Right atrium auricular region (tissue), 2 donors: ENCODE data around the gene PLLP. TPM values are rescaled to one million over a fixed set of nuclear protein-coding genes. Genes with fewer than 3 reads are reported as not detected.

Experiments used
- DNase-seq: peaks from one replicate; pipeline ENCODE4 v3.0.0-alpha.2; 2019; ENCODE audit warnings: low spot score
- H3K27ac ChIP-seq, 2 donors: fragments of 200-600 bp; sonication (generic); 1 replicate in 1 of 2; 2 replicates in 1 of 2; pipeline ENCODE4 v1.5.1; 2016 to 2019
- H3K27me3 ChIP-seq, 2 donors: fragments of 200-600 bp; sonication (generic); one replicate each; pipeline versions ENCODE4 v1.5.1 to v1.6.0; 2017 to 2019
- H3K36me3 ChIP-seq: fragments of 200-600 bp; sonication (generic); one replicate; pipeline ENCODE4 v1.5.1; 2016
- H3K4me1 ChIP-seq, 2 donors: fragments of 200-600 bp; sonication (generic); one replicate each; pipeline versions ENCODE4 v1.5.1 to v1.6.0; 2017 to 2019
- H3K4me3 ChIP-seq, 2 donors: fragments of 200-600 bp; sonication (generic); 1 replicate in 1 of 2; 2 replicates in 1 of 2; pipeline ENCODE4 v1.5.1; 2017 to 2019; ENCODE audit warnings: mild to moderate bottlenecking in 1 of 2, moderate library complexity in 1 of 2
- H3K9me3 ChIP-seq, 2 donors: fragments of 200-600 bp; sonication (generic); one replicate each; pipeline ENCODE4 v1.5.1; 2019
- total RNA-seq, 2 donors: library from RNA; depleted of rRNA; stranded (reverse); fragments of >200 nt; gene quantifications; one replicate each; pipeline ENCODE4 v1.1.0, GENCODE V29; 2016
- TF ChIP-seq, protein P1 (sequence below), 2 donors: fragments of 200-600 bp; sonication (generic); IDR thresholded peaks; one replicate each; pipeline ENCODE4 v1.5.1; 2019; ENCODE audit warnings: antibody characterized with exemption in 2 of 2

Gene PLLP
- total RNA-seq, 2 donors from 2014 or later, result 14.4 to 22.4 TPM

DNA sequence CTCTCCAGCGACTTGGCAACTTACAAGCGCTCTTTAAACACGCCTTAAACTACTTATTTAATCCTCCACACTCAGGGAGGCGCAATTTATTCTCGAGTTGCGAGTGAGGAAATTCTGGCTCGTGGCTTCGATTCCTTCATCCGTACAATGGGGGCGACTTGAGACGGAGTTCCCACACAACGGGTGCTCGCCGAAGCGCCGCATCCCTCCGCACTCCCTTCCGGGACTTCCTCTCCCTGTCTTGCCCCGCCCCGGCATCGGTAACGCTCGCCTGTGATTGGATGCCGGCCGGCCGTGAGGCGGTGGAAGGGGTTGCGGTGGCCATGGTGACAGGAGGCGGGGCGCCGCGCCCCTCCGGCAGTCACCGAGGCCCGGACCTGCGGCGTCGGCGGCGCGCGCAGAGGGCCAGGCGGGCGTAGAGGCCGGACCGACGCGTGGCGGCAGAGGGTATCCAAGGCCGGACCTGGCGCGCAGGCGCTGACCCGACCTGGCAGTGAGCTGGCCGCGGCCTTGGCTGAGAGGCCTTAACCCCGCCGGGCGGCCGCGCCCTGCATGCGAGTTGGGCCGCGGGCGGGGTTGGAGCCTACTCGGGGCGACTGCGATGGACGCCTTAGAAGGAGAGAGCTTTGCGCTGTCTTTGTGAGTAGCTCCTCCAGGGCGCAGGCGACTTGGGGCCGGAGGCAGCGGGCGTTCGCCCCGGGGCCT, 39.6 kb downstream of the PLLP start, which contains the start of gene ARL2BP:
TSS of gene ARL2BP (plus strand) at position 493 of the 705 bp plus-strand sequence. CDS start at position 602, 109 bp downstream.
- H3K4me3 ChIP-seq, result peak within 1 kb of the TSS; percentile 63 to 73
- no peaks in the 10 kb centered on the region for H3K27me3 ChIP-seq
- TF ChIP-seq, protein P1, sequence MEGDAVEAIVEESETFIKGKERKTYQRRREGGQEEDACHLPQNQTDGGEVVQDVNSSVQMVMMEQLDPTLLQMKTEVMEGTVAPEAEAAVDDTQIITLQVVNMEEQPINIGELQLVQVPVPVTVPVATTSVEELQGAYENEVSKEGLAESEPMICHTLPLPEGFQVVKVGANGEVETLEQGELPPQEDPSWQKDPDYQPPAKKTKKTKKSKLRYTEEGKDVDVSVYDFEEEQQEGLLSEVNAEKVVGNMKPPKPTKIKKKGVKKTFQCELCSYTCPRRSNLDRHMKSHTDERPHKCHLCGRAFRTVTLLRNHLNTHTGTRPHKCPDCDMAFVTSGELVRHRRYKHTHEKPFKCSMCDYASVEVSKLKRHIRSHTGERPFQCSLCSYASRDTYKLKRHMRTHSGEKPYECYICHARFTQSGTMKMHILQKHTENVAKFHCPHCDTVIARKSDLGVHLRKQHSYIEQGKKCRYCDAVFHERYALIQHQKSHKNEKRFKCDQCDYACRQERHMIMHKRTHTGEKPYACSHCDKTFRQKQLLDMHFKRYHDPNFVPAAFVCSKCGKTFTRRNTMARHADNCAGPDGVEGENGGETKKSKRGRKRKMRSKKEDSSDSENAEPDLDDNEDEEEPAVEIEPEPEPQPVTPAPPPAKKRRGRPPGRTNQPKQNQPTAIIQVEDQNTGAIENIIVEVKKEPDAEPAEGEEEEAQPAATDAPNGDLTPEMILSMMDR (IDR thresholded peaks at IDR 0.05), result peak in 1 of 2 donors; percentile 21
- peak within 1 kb of the TSS; percentile 83 to 96 for H3K27ac ChIP-seq
- peak; percentile 98 for DNase-seq
- H3K36me3 ChIP-seq, result peaks cover 28% of the 10 kb centered on the region
- H3K9me3 ChIP-seq, result no peaks in the 10 kb centered on the region
- H3K4me1 ChIP-seq, result peaks cover 0 to 11% of the 10 kb centered on the region in 2 donors

DNA sequence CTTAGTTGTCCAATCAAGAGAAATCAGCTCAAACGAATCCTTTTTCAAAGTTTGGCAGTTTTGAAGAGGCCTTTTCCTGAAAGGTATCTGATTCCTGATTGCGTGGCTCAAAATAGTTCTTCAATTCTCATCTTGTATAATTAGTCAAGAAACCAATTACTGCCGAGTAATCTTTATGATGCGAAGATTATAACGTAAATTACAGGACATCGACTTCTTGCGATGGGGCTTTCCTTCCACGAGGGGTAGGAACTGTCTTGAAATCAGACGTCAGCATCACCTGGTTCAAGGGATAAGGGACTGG, 40.1 kb downstream of the PLLP start:
- Histone ChIP-seq H3K27ac (peak overlapping the region; percentile 83 to 96), H3K4me1 (peaks cover 0 to 11% of the 10 kb centered on the region in 2 donors), H3K36me3 (peaks cover 28% of the 10 kb centered on the region), H3K4me3 (peak overlapping the region; percentile 63 to 73), H3K27me3 (no peaks in the 10 kb centered on the region), H3K9me3 (no peaks in the 10 kb centered on the region)
- TF ChIP-seq, protein P1 (IDR thresholded peaks at IDR 0.05), result no peak
- no peak for DNase-seq

DNA sequence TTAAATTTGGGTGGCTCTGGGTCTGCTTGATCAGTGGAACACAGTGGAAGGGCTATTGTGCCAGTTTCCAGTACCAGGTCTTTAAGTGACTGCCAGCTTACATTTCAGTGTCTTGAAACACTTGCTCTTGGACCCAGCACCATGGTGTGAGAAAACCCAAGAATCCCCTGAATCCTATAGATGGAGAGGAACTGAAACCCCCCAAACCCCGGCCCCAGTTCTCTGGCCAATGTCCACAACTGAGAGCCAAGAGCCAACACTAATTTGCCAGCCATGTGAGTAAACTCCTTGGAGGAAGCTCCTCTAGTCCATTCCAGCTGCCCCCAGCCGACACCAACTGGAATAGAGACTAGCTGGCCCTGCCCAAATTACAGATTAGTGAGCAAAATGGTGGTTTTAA, 41.8 kb downstream of the PLLP start:
- H3K4me3 ChIP-seq, result no peak overlapping the region
- no peaks in the 10 kb centered on the region for H3K27me3 ChIP-seq
- H3K36me3 ChIP-seq, result peaks cover 20% of the 10 kb centered on the region
- TF ChIP-seq, protein P1 (IDR thresholded peaks at IDR 0.05), result no peak
- no peaks in the 10 kb centered on the region for H3K9me3 ChIP-seq
- no peak overlapping the region for H3K27ac ChIP-seq
- no peak for DNase-seq
- peaks cover 0 to 11% of the 10 kb centered on the region in 2 donors for H3K4me1 ChIP-seq

DNA sequence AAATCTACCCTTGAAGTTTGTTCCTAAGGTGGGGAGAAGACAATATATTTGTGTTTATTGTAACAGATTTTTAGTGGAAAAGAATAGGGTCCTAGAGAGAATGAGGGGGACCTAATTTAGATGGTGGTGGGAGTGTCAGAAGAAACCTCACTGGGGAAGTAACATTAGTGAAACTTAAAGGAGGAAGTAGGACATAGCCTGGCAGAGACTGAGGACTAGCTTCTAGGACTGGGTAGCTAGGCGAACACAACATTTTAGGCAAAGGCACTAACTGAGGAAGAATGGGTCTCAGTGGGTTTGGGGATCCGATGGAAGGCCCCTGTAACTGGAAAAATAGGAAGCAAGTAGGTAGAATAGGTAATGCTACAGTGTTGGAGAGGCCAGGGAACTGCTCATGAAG, 43.6 kb downstream of the PLLP start:
- Histone ChIP-seq H3K36me3 (peaks cover 24% of the 10 kb centered on the region), H3K27ac (no peak overlapping the region), H3K27me3 (no peaks in the 10 kb centered on the region), H3K4me3 (no peak overlapping the region), H3K9me3 (no peaks in the 10 kb centered on the region), H3K4me1 (peaks cover 0 to 5% of the 10 kb centered on the region in 2 donors)
- TF ChIP-seq, protein P1 (IDR thresholded peaks at IDR 0.05), result no peak
- no peak for DNase-seq

DNA sequence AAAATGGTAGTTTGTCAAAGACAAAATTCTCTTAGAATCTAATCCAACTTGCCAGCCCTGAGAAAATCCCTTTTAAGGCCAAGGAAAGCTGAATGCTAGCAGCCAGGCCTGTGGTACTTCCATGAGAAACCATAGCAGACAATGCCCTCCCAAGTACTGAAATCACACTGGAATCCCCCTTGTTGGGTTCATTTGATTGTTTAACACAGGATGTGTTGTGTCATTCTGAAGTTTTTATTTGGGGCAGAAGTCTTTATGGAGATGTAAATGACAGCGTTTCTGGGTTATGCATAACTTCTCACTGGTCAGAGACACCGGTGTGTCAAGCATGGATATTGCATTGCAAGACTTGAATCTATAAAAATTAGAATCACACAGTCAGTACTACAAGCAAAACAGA, 45.4 kb downstream of the PLLP start:
- TF ChIP-seq, protein P1 (IDR thresholded peaks at IDR 0.05), result no peak
- no peaks in the 10 kb centered on the region for H3K9me3 ChIP-seq
- no peak overlapping the region for H3K4me3 ChIP-seq
- no peak overlapping the region for H3K27ac ChIP-seq
- H3K27me3 ChIP-seq, result no peaks in the 10 kb centered on the region
- peaks cover 37% of the 10 kb centered on the region for H3K36me3 ChIP-seq
- DNase-seq, result no peak
- no peaks in the 10 kb centered on the region for H3K4me1 ChIP-seq

DNA sequence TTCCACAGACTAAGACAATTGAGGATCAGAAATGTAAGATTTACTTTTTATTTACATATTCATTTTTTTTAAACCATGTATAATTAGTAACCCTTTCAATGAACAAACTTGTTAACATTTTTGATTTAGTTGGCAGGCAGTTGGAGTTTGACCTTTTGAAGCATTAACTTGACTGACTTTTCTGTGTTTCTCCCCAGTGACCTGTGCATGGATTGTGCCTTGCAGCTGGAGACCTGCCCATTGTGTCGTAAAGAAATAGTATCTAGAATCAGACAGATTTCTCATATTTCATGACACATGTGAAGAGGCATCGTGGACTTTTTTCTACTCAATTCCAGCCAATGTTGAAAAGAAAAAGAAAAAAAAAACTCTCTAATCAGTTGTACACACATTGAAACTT, 45.8 kb downstream of the PLLP start:
- DNase-seq, result no peak
- H3K27ac ChIP-seq, result no peak overlapping the region
- H3K27me3 ChIP-seq, result no peaks in the 10 kb centered on the region
- H3K4me3 ChIP-seq, result no peak overlapping the region
- no peaks in the 10 kb centered on the region for H3K4me1 ChIP-seq
- H3K36me3 ChIP-seq, result peaks cover 41% of the 10 kb centered on the region
- H3K9me3 ChIP-seq, result no peaks in the 10 kb centered on the region
- TF ChIP-seq, protein P1 (IDR thresholded peaks at IDR 0.05), result no peak
